OCI-LY1 (cell line): ENCODE data around the gene RABEP1.
A peak's percentile ranks its signal among the peaks of the same experiment; 100 is the strongest.

ENCODE experiments used
- H2AFZ ChIP-seq: fragments of 200-600 bp; sonication (generic), shearing (Covaris generic); 2 replicates; pipeline ENCODE4 v1.6.0; 2014; ENCODE audit warnings: antibody characterized with exemption, mild to moderate bottlenecking, low read length
- H3F3A ChIP-seq: fragments of 200-600 bp; sonication (generic), shearing (Covaris generic); 2 replicates; pipeline ENCODE4 v1.6.0; 2014; ENCODE audit warnings: mild to moderate bottlenecking, antibody characterized with exemption, low read length, moderate library complexity; ENCODE audit not compliant: insufficient read depth
- H3K27ac ChIP-seq: fragments of 200-600 bp; sonication (generic); 2 replicates; pipeline ENCODE4 v1.5.1; 2014; ENCODE audit warnings: low read length, mixed run types, mild to moderate bottlenecking, low read depth; ENCODE audit not compliant: poor library complexity, severe bottlenecking
- H3K27me3 ChIP-seq: fragments of 200-600 bp; sonication (generic); 2 replicates; pipeline ENCODE4 v1.6.0; 2014; ENCODE audit warnings: antibody characterized with exemption, mild to moderate bottlenecking, low read length, moderate library complexity; ENCODE audit not compliant: insufficient read depth
- H3K36me3 ChIP-seq: fragments of 200-600 bp; sonication (generic); 2 replicates; pipeline ENCODE4 v1.6.1; 2014; ENCODE audit warnings: mild to moderate bottlenecking, antibody characterized with exemption, low read length, moderate library complexity, mixed read lengths; ENCODE audit not compliant: insufficient read depth
- H3K4me1 ChIP-seq: fragments of 200-600 bp; sonication (generic); 2 replicates; pipeline ENCODE4 v1.5.1; 2014; ENCODE audit warnings: mild to moderate bottlenecking, low read length, moderate library complexity; ENCODE audit not compliant: insufficient read depth, severe bottlenecking
- H3K4me2 ChIP-seq: fragments of 200-600 bp; sonication (generic), shearing (Covaris generic); 2 replicates; pipeline ENCODE4 v1.6.1; 2014; ENCODE audit warnings: low read length
- H3K4me3 ChIP-seq: fragments of 200-600 bp; sonication (generic); 2 replicates; pipeline ENCODE4 v1.5.1; 2014; ENCODE audit warnings: low read length, low read depth, mild to moderate bottlenecking, mixed read lengths; ENCODE audit not compliant: poor library complexity, severe bottlenecking
- H3K79me2 ChIP-seq: fragments of 200-600 bp; shearing (Covaris generic); 2 replicates; pipeline ENCODE4 v1.6.1; 2016; ENCODE audit warnings: mixed run types, low read length, mixed read lengths; ENCODE audit not compliant: insufficient read depth
- H3K9ac ChIP-seq: fragments of 200-600 bp; sonication (generic), shearing (Covaris generic); 2 replicates; pipeline ENCODE4 v1.6.1; 2014; ENCODE audit warnings: mild to moderate bottlenecking, low read length, mixed read lengths
- H3K9me2 ChIP-seq: fragments of 200-600 bp; sonication (generic), shearing (Covaris generic); 2 replicates; pipeline ENCODE4 v1.6.1; 2014; ENCODE audit warnings: low read depth, mild to moderate bottlenecking, low read length, mixed read lengths
- H3K9me3 ChIP-seq: fragments of 200-600 bp; shearing (Covaris generic); 2 replicates; pipeline ENCODE4 v1.6.1; 2014; ENCODE audit warnings: low read length, mixed read lengths
- H4K20me1 ChIP-seq: fragments of 200-600 bp; sonication (generic), shearing (Covaris generic); 2 replicates; pipeline ENCODE4 v1.6.0; 2016; ENCODE audit warnings: mild to moderate bottlenecking, low read length; ENCODE audit not compliant: insufficient read depth
- EZH2 ChIP-seq: fragments of 200-600 bp; sonication (generic), shearing (Covaris generic); IDR thresholded peaks from 2 replicates; pipeline ENCODE4 v1.8.0; 2017; ENCODE audit warnings: borderline replicate concordance, mixed run types, mild to moderate bottlenecking, antibody characterized with exemption, low read length, moderate library complexity, mixed read lengths
- TF ChIP-seq, protein P1 (sequence below): fragments of 200-600 bp; sonication (generic), shearing (Covaris generic); IDR thresholded peaks from 2 replicates; pipeline ENCODE4 v1.5.1; 2017; ENCODE audit warnings: mild to moderate bottlenecking, antibody characterized with exemption, low read length, moderate library complexity, mixed read lengths

RABEP1 gene

DNA sequence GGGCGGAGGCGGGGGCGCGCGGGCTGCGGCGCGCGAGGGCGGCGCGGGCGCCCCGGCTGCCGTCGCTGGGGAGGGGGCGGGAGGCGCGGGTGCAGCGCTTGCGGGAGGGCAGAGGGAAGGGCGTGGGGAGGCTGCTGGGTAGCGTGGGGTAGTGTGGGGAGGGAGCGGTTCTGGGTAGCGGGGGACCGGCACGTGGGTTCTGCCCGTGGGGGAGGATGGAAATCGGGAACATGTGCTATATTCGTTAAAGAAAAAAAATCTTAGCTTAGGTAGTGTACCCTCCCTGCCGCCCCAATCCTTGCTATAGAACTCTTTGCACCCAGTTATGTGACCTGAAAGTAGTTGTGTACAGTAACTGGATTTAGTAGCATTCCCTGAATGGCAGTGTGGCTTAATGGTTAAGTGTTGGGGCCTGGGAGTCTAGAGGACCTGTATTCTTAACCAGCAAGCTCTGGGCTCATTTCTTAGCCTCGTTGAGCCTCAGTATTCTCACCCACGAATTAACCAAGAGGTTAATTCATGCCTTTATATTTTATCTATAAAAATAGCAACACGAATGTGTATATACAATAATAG lies 646 bp downstream of the RABEP1 start:
- Histone ChIP-seq H3K36me3 (peaks cover 15% of the 10 kb centered on the region), H3F3A (no peaks in the 10 kb centered on the region), H3K27ac (peak overlapping the region; percentile 15), H4K20me1 (no peaks in the 10 kb centered on the region), H3K9ac (peak overlapping the region; percentile 72), H3K9me3 (no peaks in the 10 kb centered on the region), H3K27me3 (no peaks in the 10 kb centered on the region), H3K9me2 (no peaks in the 10 kb centered on the region), H2AFZ (no peak overlapping the region), H3K4me2 (peak overlapping the region; percentile 97), H3K4me3 (peak overlapping the region; percentile 75), H3K79me2 (peaks cover 49% of the 10 kb centered on the region), H3K4me1 (peaks cover 48% of the 10 kb centered on the region)
- TF ChIP-seq, protein P1, sequence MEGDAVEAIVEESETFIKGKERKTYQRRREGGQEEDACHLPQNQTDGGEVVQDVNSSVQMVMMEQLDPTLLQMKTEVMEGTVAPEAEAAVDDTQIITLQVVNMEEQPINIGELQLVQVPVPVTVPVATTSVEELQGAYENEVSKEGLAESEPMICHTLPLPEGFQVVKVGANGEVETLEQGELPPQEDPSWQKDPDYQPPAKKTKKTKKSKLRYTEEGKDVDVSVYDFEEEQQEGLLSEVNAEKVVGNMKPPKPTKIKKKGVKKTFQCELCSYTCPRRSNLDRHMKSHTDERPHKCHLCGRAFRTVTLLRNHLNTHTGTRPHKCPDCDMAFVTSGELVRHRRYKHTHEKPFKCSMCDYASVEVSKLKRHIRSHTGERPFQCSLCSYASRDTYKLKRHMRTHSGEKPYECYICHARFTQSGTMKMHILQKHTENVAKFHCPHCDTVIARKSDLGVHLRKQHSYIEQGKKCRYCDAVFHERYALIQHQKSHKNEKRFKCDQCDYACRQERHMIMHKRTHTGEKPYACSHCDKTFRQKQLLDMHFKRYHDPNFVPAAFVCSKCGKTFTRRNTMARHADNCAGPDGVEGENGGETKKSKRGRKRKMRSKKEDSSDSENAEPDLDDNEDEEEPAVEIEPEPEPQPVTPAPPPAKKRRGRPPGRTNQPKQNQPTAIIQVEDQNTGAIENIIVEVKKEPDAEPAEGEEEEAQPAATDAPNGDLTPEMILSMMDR = no peak
- TF ChIP-seq EZH2 = no peak

DNA sequence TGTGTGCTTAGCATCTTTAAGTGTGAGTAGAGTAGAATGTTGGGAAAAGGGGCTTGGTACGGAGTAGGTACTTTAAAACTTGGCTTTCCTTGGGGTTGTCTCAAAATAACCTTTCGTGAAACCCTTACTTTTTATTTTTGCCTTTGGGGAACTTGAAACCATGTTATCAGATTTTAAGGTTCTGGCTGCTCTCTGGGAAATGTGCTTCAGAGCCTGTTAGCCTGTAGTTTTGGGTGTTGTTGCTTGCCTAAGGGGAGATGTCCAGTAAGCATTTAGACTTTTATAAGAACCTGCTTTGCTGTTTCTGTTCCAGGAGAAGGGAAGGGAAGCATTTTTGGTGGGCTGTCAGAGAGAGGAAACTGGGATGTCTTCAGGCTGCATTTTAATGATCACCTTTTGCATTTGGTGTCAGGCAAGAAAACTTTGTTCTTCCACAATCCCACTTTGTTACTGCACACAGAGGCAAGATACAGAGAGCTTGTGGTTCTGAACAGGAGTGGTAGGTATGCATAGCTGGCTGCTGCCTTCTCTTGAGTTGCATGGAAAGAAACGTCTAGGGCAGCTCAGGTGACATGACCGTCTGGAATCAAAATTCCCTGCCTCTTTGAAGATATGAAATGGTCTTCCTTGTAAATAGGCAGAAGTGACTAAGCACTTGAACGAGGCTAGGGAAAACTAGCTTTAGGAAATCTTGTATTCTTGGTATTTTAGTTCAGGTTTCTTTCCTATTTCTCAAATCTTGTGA lies 1.7 kb downstream of the RABEP1 start:
- Histone ChIP-seq H3K36me3 (peaks cover 18% of the 10 kb centered on the region), H3F3A (no peaks in the 10 kb centered on the region), H3K27ac (peak overlapping the region; percentile 15), H3K9me3 (no peaks in the 10 kb centered on the region), H2AFZ (no peak overlapping the region), H3K4me2 (peak overlapping the region; percentile 97), H4K20me1 (no peaks in the 10 kb centered on the region), H3K79me2 (peaks cover 55% of the 10 kb centered on the region), H3K9ac (peak overlapping the region; percentile 72), H3K4me3 (peak overlapping the region; percentile 75), H3K27me3 (no peaks in the 10 kb centered on the region), H3K9me2 (no peaks in the 10 kb centered on the region), H3K4me1 (peaks cover 58% of the 10 kb centered on the region)
- TF ChIP-seq, protein P1 = no peak
- TF ChIP-seq EZH2 = no peak

DNA sequence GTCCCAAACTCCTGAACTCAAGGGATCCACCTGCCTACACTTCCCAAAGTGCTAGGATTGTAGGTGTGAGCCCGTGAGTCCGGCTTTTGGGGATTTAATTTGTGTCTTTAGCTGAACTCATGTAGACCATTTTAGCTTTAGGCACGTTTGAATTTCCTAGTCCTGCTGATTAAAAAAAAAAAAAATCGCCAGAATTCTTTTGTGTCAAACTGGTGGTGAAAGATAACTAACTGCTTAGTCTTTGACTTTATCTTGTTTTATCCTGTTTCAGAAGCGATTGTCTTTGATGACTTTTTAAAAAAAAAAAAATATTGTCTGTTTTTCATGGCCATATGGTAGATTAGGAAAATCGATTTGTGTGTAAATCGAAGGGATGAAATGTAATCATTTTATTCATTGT lies 2.6 kb downstream of the RABEP1 start:
- Histone ChIP-seq H3K4me3 (peak overlapping the region; percentile 75), H3K4me1 (peaks cover 61% of the 10 kb centered on the region), H3K27ac (peak overlapping the region; percentile 9), H3K27me3 (no peaks in the 10 kb centered on the region), H3K4me2 (peak overlapping the region; percentile 97), H4K20me1 (no peaks in the 10 kb centered on the region), H3K9me3 (no peaks in the 10 kb centered on the region), H2AFZ (no peak overlapping the region), H3F3A (no peaks in the 10 kb centered on the region), H3K9me2 (no peaks in the 10 kb centered on the region), H3K79me2 (peaks cover 65% of the 10 kb centered on the region), H3K36me3 (peaks cover 18% of the 10 kb centered on the region), H3K9ac (no peak overlapping the region)
- TF ChIP-seq, protein P1 = no peak
- TF ChIP-seq EZH2 = no peak
